ENCODE measurements around the gene CD70.

DNA sequence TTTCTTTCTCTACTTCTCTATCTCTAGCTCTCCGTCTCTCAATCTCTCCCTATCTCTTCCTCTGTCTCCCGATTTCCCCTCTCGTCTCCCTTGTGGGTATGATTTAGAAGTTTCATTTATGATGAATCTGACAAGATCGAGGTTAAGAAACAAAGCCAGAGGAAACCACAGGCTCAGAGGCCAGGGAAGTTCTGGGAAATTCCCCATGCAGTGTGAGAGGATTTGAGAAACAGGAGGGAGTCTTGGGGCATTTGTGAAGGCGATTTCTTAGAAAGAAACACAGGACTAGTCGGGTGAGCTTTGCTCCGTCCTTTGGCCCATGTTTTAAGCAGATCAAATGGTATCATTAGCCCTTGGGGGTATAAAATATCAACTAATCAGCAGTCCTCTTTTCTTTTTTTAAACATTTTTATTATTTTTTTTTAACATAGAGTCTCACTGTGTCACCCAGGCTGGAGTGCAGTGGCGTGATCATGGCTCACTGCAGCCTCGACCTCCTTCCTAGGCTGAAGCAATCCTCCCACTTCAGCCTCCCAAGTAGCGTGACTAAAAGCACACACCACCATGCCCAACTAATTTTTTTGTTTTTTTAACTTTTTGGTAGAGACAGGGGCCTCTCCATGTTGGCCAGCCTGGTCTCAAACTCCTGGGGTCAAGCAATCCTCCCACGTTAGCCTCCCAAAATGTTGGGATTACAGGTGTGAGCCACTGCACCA lies 34.3 kb downstream of the CD70 start:
- TF ChIP-seq, protein P1, sequence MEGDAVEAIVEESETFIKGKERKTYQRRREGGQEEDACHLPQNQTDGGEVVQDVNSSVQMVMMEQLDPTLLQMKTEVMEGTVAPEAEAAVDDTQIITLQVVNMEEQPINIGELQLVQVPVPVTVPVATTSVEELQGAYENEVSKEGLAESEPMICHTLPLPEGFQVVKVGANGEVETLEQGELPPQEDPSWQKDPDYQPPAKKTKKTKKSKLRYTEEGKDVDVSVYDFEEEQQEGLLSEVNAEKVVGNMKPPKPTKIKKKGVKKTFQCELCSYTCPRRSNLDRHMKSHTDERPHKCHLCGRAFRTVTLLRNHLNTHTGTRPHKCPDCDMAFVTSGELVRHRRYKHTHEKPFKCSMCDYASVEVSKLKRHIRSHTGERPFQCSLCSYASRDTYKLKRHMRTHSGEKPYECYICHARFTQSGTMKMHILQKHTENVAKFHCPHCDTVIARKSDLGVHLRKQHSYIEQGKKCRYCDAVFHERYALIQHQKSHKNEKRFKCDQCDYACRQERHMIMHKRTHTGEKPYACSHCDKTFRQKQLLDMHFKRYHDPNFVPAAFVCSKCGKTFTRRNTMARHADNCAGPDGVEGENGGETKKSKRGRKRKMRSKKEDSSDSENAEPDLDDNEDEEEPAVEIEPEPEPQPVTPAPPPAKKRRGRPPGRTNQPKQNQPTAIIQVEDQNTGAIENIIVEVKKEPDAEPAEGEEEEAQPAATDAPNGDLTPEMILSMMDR (IDR thresholded peaks at IDR 0.05), result no peak
- TF ChIP-seq EZH2 (IDR thresholded peaks at IDR 0.05; ENCODE audit: borderline replicate concordance, insufficient read depth, low read depth, low read length, poor library complexity, severe bottlenecking), result no peak
